SK-N-SH (cell line): ENCODE data around the gene STEEP1. TPM values are rescaled to one million over a fixed set of nuclear protein-coding genes. Genes with fewer than 3 reads are reported as not detected.

ENCODE experiments used
- CTCF ChIA-PET: fragments of 300-600, 350-600 bp; formaldehyde crosslinking; extraction: SDS; loops from one replicate; lab custom pipeline; 2021; lab: Yijun Ruan, JAX
- POLR2A ChIA-PET: fragments of 350-600 bp; sonication (Branson Sonifier 250); formaldehyde crosslinking; extraction: SDS; loops from one replicate; lab custom pipeline; 2020; ENCODE audit warnings: antibody characterized with exemption, inconsistent platforms; lab: Yijun Ruan, JAX
- DNase-seq: peaks from one replicate; pipeline ENCODE4 v3.0.0; 2012
- H2AFZ ChIP-seq: fragments of 200-600 bp; sonication (generic); 2 replicates; pipeline ENCODE4 v1.8.1; 2016; ENCODE audit warnings: antibody characterized with exemption, mild to moderate bottlenecking, low read depth
- H3F3A ChIP-seq: fragments of 200-600 bp; sonication (generic); replicated peaks from 2 replicates; pipeline ENCODE3; 2016; ENCODE audit warnings: antibody characterized with exemption, mild to moderate bottlenecking; ENCODE audit not compliant: insufficient read depth
- H3K27ac ChIP-seq, 2 experiments: fragments of 200-500 bp in 1 of 2; fragments of 200-600 bp in 1 of 2; sonication (Bioruptor generic) in 1 of 2; sonication (generic), shearing (Covaris generic) in 1 of 2; 2 replicates each; pipeline versions ENCODE4 v1.5.1 to v1.6.1; 2014 to 2016; ENCODE audit warnings: low read depth in 2 of 2, inconsistent platforms in 1 of 2, low read length in 1 of 2, mild to moderate bottlenecking in 1 of 2, mixed read lengths in 1 of 2
- H3K27me3 ChIP-seq: fragments of 200-600 bp; sonication (generic), shearing (Covaris generic); 2 replicates; pipeline ENCODE4 v1.6.1; 2016; ENCODE audit warnings: mixed run types; ENCODE audit not compliant: insufficient read depth
- H3K36me3 ChIP-seq, 2 experiments: fragments of 200-500 bp in 1 of 2; fragments of 200-600 bp in 1 of 2; sonication (Bioruptor generic) in 1 of 2; sonication (generic) in 1 of 2; replicated peaks in 1 of 2; 2 replicates each; pipeline versions ENCODE3 to v1.5.1; 2014 to 2016; ENCODE audit warnings: low read length in 1 of 2, mild to moderate bottlenecking in 1 of 2; ENCODE audit not compliant: insufficient read depth in 2 of 2, control insufficient read depth in 1 of 2
- H3K4me1 ChIP-seq, 2 experiments: fragments of 200-500 bp in 1 of 2; fragments of 200-600 bp in 1 of 2; sonication (Bioruptor generic) in 1 of 2; sonication (generic), shearing (Covaris generic) in 1 of 2; 2 replicates each; pipeline versions ENCODE4 v1.5.1 to v1.6.1; 2014 to 2016; ENCODE audit warnings: low read depth in 1 of 2, low read length in 1 of 2, mixed run types in 1 of 2; ENCODE audit not compliant: insufficient read depth in 2 of 2, control insufficient read depth in 1 of 2
- H3K4me2 ChIP-seq: fragments of 200-600 bp; sonication (generic), shearing (Covaris generic); 2 replicates; pipeline ENCODE4 v1.6.1; 2017; ENCODE audit warnings: mixed run types
- H3K4me3 ChIP-seq, 2 experiments: fragments of 200-500 bp in 1 of 2; fragments of 200-600 bp in 1 of 2; sonication (Bioruptor generic) in 1 of 2; sonication (generic), shearing (Covaris generic) in 1 of 2; 2 replicates each; pipeline versions ENCODE4 v1.5.1 to v1.8.1; 2014 to 2016; ENCODE audit warnings: low read depth in 2 of 2, inconsistent platforms in 1 of 2, low read length in 1 of 2, mild to moderate bottlenecking in 1 of 2, mixed read lengths in 1 of 2, moderate library complexity in 1 of 2
- H3K79me2 ChIP-seq: fragments of 200-600 bp; sonication (generic); 2 replicates; pipeline ENCODE4 v1.8.1; 2017; ENCODE audit warnings: mild to moderate bottlenecking; ENCODE audit not compliant: insufficient read depth
- H3K9ac ChIP-seq: fragments of 200-600 bp; sonication (generic); 2 replicates; pipeline ENCODE4 v1.6.1; 2017; ENCODE audit warnings: mixed run types
- H3K9me2 ChIP-seq: fragments of 200-600 bp; sonication (generic); 2 replicates; pipeline ENCODE4 v1.6.1; 2017; ENCODE audit warnings: mixed run types
- H3K9me3 ChIP-seq: fragments of 200-600 bp; sonication (generic); 2 replicates; pipeline ENCODE4 v1.6.1; 2017; ENCODE audit warnings: mixed run types, mild to moderate bottlenecking, moderate library complexity
- H4K20me1 ChIP-seq: fragments of 200-600 bp; sonication (generic); 2 replicates; pipeline ENCODE4 v1.6.1; 2017; ENCODE audit warnings: mild to moderate bottlenecking, mixed run types; ENCODE audit not compliant: insufficient read depth
- EZH2phosphoT487 ChIP-seq: fragments of 200-600 bp; sonication (generic); IDR thresholded peaks from 2 replicates; pipeline ENCODE4 v1.6.1; 2017; ENCODE audit warnings: low read depth, mixed run types, mild to moderate bottlenecking, antibody characterized with exemption, moderate library complexity, borderline replicate concordance
- GATA2 ChIP-seq: sonication (generic); formaldehyde crosslinking; IDR thresholded peaks from 2 replicates; pipeline ENCODE4 v1.5.0; 2020; ENCODE audit warnings: mild to moderate bottlenecking, missing genetic modification reagents
- JUND ChIP-seq: IDR thresholded peaks from 2 replicates; pipeline ENCODE4 v1.4.0; 2012
- MEF2A ChIP-seq: IDR thresholded peaks from 2 replicates; pipeline ENCODE4 v1.4.0; 2012; ENCODE audit warnings: low read depth, borderline replicate concordance
- MXI1 ChIP-seq: IDR thresholded peaks from 2 replicates; pipeline ENCODE4 v1.6.1; 2012; ENCODE audit warnings: mild to moderate bottlenecking, low read depth, low read length, improper control_type of control experiment
- NRF1 ChIP-seq: IDR thresholded peaks from 2 replicates; pipeline ENCODE4 v1.6.1; 2012; ENCODE audit warnings: low read depth, mild to moderate bottlenecking, low read length
- POLR2AphosphoS5 ChIP-seq: IDR thresholded peaks from 2 replicates; pipeline ENCODE4 v1.6.1; 2012; ENCODE audit warnings: low read depth, low read length
- RFX5 ChIP-seq: IDR thresholded peaks from 2 replicates; pipeline ENCODE4 v1.6.1; 2012; ENCODE audit warnings: mild to moderate bottlenecking, improper control_type of control experiment, low read length
- SIN3A ChIP-seq: IDR thresholded peaks from 2 replicates; pipeline ENCODE4 v1.6.1; 2012; ENCODE audit warnings: low read depth, mild to moderate bottlenecking, low read length, moderate library complexity, borderline replicate concordance
- TCF12 ChIP-seq: IDR thresholded peaks from 2 replicates; pipeline ENCODE4 v1.4.0; 2012
- YY1 ChIP-seq: IDR thresholded peaks from 2 replicates; pipeline ENCODE4 v1.4.0; 2012; ENCODE audit warnings: low read depth, mild to moderate bottlenecking
- WGBS: methylation state at CpG from one replicate; pipeline ENCODE4 v1.1.6; 2017; ENCODE audit warnings: low lambda C conversion rate; 5-methylcytosine and 5-hydroxymethylcytosine counted together
- polyA plus RNA-seq, 3 experiments: library from polyadenylated mRNA; depleted of rRNA; stranded (reverse); fragments of >200 nt; gene quantifications; 2 replicates each; pipeline ENCODE4 v1.2.3, GENCODE V29; 2012
- TF ChIP-seq, protein P1 (sequence below): IDR thresholded peaks from 2 replicates; pipeline ENCODE4 v1.4.0; 2012; ENCODE audit warnings: low read depth, borderline replicate concordance
- TF ChIP-seq, protein P2 (sequence below): IDR thresholded peaks from 2 replicates; pipeline ENCODE4 v1.4.0; 2012; ENCODE audit warnings: low read depth, borderline replicate concordance
- TF ChIP-seq, protein P3 (sequence below): fragments of 150-350 bp; IDR thresholded peaks from 2 replicates; pipeline ENCODE4 v1.6.1; 2017; ENCODE audit warnings: antibody characterized with exemption, low read length, low read depth, borderline replicate concordance
- TF ChIP-seq, protein P4 (sequence below): IDR thresholded peaks from 2 replicates; pipeline ENCODE4; 2012
- TF ChIP-seq, protein P5 (sequence below): IDR thresholded peaks from 2 replicates; pipeline ENCODE4 v1.4.0; 2012; ENCODE audit warnings: low read depth

STEEP1 gene
- polyA plus RNA-seq, 1 of the 3 experiments (the other 2 are of a cell fraction), result 19.2 TPM

DNA sequence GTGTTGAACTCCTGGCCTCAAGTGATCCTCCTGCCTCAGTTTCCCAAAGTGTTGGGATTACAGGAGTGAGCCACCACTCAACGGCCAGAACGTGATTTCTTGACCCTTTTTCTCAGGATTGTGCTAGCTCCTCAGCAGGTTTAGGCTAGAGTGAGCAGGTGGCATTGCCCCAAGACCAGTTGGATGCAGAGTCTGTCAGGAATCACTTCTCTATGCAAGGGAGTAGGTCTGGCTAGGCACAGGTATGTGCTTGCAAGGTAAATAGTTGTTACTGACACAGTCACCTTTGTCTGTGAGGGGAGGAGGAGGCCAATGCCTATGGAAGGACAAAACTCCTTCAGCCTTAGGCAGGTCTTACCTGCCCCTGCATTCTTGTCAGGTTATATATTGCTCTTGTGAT is 72.7 kb downstream of the STEEP1 start:
- 42% methylated on average over 2 of the region's 2 CpGs for WGBS
- Histone ChIP-seq H3K9me2 (no peaks in the 10 kb centered on the region), H3K9me3 (no peaks in the 10 kb centered on the region), H4K20me1 (no peaks in the 10 kb centered on the region), H3K4me3 (no peak overlapping the region)
- TF ChIP-seq YY1 (no peak), JUND (no peak), GATA2 (no peak), NRF1 (no peak), EZH2phosphoT487 (no peak), RFX5 (no peak), MXI1 (no peak), TCF12 (no peak), POLR2AphosphoS5 (no peak), SIN3A (no peak), MEF2A (no peak)
- TF ChIP-seq, protein P1, sequence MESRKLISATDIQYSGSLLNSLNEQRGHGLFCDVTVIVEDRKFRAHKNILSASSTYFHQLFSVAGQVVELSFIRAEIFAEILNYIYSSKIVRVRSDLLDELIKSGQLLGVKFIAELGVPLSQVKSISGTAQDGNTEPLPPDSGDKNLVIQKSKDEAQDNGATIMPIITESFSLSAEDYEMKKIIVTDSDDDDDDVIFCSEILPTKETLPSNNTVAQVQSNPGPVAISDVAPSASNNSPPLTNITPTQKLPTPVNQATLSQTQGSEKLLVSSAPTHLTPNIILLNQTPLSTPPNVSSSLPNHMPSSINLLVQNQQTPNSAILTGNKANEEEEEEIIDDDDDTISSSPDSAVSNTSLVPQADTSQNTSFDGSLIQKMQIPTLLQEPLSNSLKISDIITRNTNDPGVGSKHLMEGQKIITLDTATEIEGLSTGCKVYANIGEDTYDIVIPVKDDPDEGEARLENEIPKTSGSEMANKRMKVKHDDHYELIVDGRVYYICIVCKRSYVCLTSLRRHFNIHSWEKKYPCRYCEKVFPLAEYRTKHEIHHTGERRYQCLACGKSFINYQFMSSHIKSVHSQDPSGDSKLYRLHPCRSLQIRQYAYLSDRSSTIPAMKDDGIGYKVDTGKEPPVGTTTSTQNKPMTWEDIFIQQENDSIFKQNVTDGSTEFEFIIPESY, result no peak
- TF ChIP-seq, protein P2, sequence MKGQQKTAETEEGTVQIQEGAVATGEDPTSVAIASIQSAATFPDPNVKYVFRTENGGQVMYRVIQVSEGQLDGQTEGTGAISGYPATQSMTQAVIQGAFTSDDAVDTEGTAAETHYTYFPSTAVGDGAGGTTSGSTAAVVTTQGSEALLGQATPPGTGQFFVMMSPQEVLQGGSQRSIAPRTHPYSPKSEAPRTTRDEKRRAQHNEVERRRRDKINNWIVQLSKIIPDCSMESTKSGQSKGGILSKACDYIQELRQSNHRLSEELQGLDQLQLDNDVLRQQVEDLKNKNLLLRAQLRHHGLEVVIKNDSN, result no peak
- TF ChIP-seq, protein P3, sequence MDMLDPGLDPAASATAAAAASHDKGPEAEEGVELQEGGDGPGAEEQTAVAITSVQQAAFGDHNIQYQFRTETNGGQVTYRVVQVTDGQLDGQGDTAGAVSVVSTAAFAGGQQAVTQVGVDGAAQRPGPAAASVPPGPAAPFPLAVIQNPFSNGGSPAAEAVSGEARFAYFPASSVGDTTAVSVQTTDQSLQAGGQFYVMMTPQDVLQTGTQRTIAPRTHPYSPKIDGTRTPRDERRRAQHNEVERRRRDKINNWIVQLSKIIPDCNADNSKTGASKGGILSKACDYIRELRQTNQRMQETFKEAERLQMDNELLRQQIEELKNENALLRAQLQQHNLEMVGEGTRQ, result no peak
- TF ChIP-seq, protein P4, sequence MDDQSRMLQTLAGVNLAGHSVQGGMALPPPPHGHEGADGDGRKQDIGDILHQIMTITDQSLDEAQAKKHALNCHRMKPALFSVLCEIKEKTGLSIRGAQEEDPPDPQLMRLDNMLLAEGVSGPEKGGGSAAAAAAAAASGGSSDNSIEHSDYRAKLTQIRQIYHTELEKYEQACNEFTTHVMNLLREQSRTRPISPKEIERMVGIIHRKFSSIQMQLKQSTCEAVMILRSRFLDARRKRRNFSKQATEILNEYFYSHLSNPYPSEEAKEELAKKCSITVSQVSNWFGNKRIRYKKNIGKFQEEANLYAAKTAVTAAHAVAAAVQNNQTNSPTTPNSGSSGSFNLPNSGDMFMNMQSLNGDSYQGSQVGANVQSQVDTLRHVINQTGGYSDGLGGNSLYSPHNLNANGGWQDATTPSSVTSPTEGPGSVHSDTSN, result no peak
- TF ChIP-seq, protein P5, sequence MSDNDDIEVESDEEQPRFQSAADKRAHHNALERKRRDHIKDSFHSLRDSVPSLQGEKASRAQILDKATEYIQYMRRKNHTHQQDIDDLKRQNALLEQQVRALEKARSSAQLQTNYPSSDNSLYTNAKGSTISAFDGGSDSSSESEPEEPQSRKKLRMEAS, result no peak
- TF ChIP-seq, all 33 proteins: peak for 0
- Histone ChIP-seq H3F3A (no peaks in the 10 kb centered on the region), H2AFZ (no peak overlapping the region), H3K27ac (no peak overlapping the region), H3K9ac (no peak overlapping the region), H3K4me1 (no peaks in the 10 kb centered on the region), H3K27me3 (peaks cover 9% of the 10 kb centered on the region; the same call in 1 of the 2 replicates), H3K79me2 (no peaks in the 10 kb centered on the region), H3K36me3 (no peaks in the 10 kb centered on the region), H3K4me2 (no peak overlapping the region)
- ChIA-PET POLR2A (no interaction called here), CTCF (interaction anchor here (1.4 to 7.8 kb wide), 3 partner anchors 10 to 20 kb away, joined by 4 to 53 read pairs (median 5); no protein-coding TSS in a partner anchor)
- DNase-seq, result no peak
